SH-SY5Y (cell line): ENCODE results near the gene OR2V2.

Source experiments
- GATA2 ChIP-seq: IDR thresholded peaks from 2 replicates; pipeline ENCODE4 v1.6.1; 2011; ENCODE audit warnings: mild to moderate bottlenecking, low read depth, low read length
- GATA3 ChIP-seq: IDR thresholded peaks from 2 replicates; pipeline ENCODE4 v1.6.1; 2011; ENCODE audit warnings: low read depth, mild to moderate bottlenecking, low read length, moderate library complexity

- TF ChIP-seq GATA2 = no peak
- TF ChIP-seq GATA3 = no peak
Observed at GRCh38 chr5:181138258-181138657, 9.1 kb upstream of the OR2V2 start.
